COLO668 (cell line): Measurements from ENCODE around the gene USP50.
"Not testable (repeated sequence)": the region's sequence is repeated elsewhere in the genome, so short reads cannot be mapped to it uniquely, and the experiment has no call there.

ENCODE experiments used
- DNase-seq: peaks from one replicate; lab custom pipeline; 2025; ENCODE audit not compliant: unreplicated experiment; lab: John Stamatoyannopoulos, UW

USP50 gene

GRCh38 chr15:50546566-50546965, at the start of gene USP50:
USP50 (minus strand) TSS chr15:50546666; CDS start chr15:50546525, 141 bp downstream.
- no peak for DNase-seq

GRCh38 chr15:50594311-50594710, 47.8 kb upstream of the USP50 start:
- DNase-seq, result no peak

GRCh38 chr15:50593761-50594160, 47.3 kb upstream of the USP50 start:
- no peak for DNase-seq

GRCh38 chr15:50590288-50590687, 43.8 kb upstream of the USP50 start:
- no peak for DNase-seq

- no peak for DNase-seq
Observed at GRCh38 chr15:50577492-50577891, 31.0 kb upstream of the USP50 start.

GRCh38 chr15:50576166-50576565, 29.7 kb upstream of the USP50 start:
- no peak for DNase-seq

- not testable (repeated sequence) for DNase-seq
Observed at GRCh38 chr15:50573842-50574241, 27.4 kb upstream of the USP50 start.

GRCh38 chr15:50563756-50564155, 17.3 kb upstream of the USP50 start:
- DNase-seq, result no peak

GRCh38 chr15:50562735-50563640, 16.5 kb upstream of the USP50 start:
- no peak for DNase-seq

GRCh38 chr15:50558012-50558411, 11.5 kb upstream of the USP50 start:
- DNase-seq, result no peak

- no peak for DNase-seq
Observed at GRCh38 chr15:50556642-50557371, 10.3 kb upstream of the USP50 start.

GRCh38 chr15:50552238-50552637, 5.8 kb upstream of the USP50 start:
- DNase-seq, result no peak

- no peak for DNase-seq
Observed at GRCh38 chr15:50549326-50549725, 2.9 kb upstream of the USP50 start.

- DNase-seq, result no peak
Observed at GRCh38 chr15:50544368-50544767, 2.1 kb downstream of the USP50 start.

- DNase-seq, result no peak
Observed at GRCh38 chr15:50543556-50543955, 2.9 kb downstream of the USP50 start.

GRCh38 chr15:50542887-50543210, 3.6 kb downstream of the USP50 start:
- no peak for DNase-seq

- no peak for DNase-seq
Observed at GRCh38 chr15:50531766-50532165, 14.7 kb downstream of the USP50 start.

- DNase-seq, result no peak
Observed at GRCh38 chr15:50531163-50531562, 15.3 kb downstream of the USP50 start.

GRCh38 chr15:50523851-50524251, 22.6 kb downstream of the USP50 start:
- DNase-seq, result no peak

- no peak for DNase-seq
Observed at GRCh38 chr15:50519740-50520425, 26.6 kb downstream of the USP50 start.

GRCh38 chr15:50513001-50513400, 33.5 kb downstream of the USP50 start:
- no peak for DNase-seq

- no peak for DNase-seq
Observed at GRCh38 chr15:50506121-50506520, 40.3 kb downstream of the USP50 start.
